ENCODE results near the gene CHSY1.
"Not testable (repeated sequence)": the region's sequence is repeated elsewhere in the genome, so short reads cannot be mapped to it uniquely, and the experiment has no call there.

The CHSY1 gene

GRCh38 chr15:101128221-101129015 is 123.4 kb downstream of the CHSY1 start:
- H3K36me3 ChIP-seq = no peaks in the 10 kb centered on the region
- H3K9me3 ChIP-seq = peaks cover 0 to 6% (median 5%) of the 10 kb centered on the region in 3 donors
- no peak overlapping the region for H3K4me3 ChIP-seq
- no peaks in the 10 kb centered on the region for H3K27me3 ChIP-seq
- peak overlapping the region; percentile 71 to 78 for H3K27ac ChIP-seq
- no peak for DNase-seq
- intact Hi-C loops (cut with DNase I; ENCODE audit: low total_unique reads) = loop anchor here (10.0 kb wide), 1 partner anchor 126 kb away; the partner anchor contains the start of gene CHSY1
- H3K4me1 ChIP-seq = peaks cover 0 to 23% (median 17%) of the 10 kb centered on the region in 4 donors
- TF ChIP-seq CTCF (IDR thresholded peaks at IDR 0.05) = no peak

GRCh38 chr15:101127506-101128076 is 124.3 kb downstream of the CHSY1 start:
- no peak for TF ChIP-seq CTCF (IDR thresholded peaks at IDR 0.05)
- peak; percentile 91 to 96 for DNase-seq
- H3K27me3 ChIP-seq = no peaks in the 10 kb centered on the region
- H3K27ac ChIP-seq = peak overlapping the region; percentile 71 to 78
- H3K36me3 ChIP-seq = no peaks in the 10 kb centered on the region
- peaks cover 0 to 28% (median 20%) of the 10 kb centered on the region in 4 donors for H3K4me1 ChIP-seq
- H3K4me3 ChIP-seq = no peak overlapping the region
- peaks cover 0 to 6% (median 5%) of the 10 kb centered on the region in 3 donors for H3K9me3 ChIP-seq
- intact Hi-C loops (cut with DNase I; ENCODE audit: low total_unique reads) = loop anchor here (10.0 kb wide), 1 partner anchor 127 kb away; the partner anchor contains the start of gene CHSY1

GRCh38 chr15:101126618-101127505 is 125.0 kb downstream of the CHSY1 start:
- Histone ChIP-seq H3K27ac (peak overlapping the region; percentile 71 to 78), H3K4me1 (peaks cover 0 to 35% (median 27%) of the 10 kb centered on the region in 4 donors), H3K27me3 (no peaks in the 10 kb centered on the region), H3K4me3 (no peak overlapping the region), H3K36me3 (no peaks in the 10 kb centered on the region), H3K9me3 (peaks cover 0 to 6% (median 5%) of the 10 kb centered on the region in 3 donors)
- DNase-seq = no peak
- intact Hi-C loops (cut with DNase I; ENCODE audit: low total_unique reads) = loop anchor here (10.0 kb wide), 1 partner anchor 128 kb away; the partner anchor contains the start of gene CHSY1
- TF ChIP-seq CTCF (IDR thresholded peaks at IDR 0.05) = no peak

GRCh38 chr15:101125881-101126428 is 125.9 kb downstream of the CHSY1 start:
- H3K36me3 ChIP-seq, H3K9me3 ChIP-seq, H3K4me3 ChIP-seq, H3K27me3 ChIP-seq, DNase-seq: not testable (repeated sequence)
- intact Hi-C loops (cut with DNase I; ENCODE audit: low total_unique reads) = loop anchor here (10.0 kb wide), 1 partner anchor 129 kb away; the partner anchor contains the start of gene CHSY1
- Histone ChIP-seq H3K27ac (peak overlapping the region; percentile 71 to 78), H3K4me1 (peaks cover 0 to 44% (median 36%) of the 10 kb centered on the region in 4 donors)
